HCT116 (cell line): ENCODE results near the gene DHX36. TPM values are rescaled to one million over a fixed set of nuclear protein-coding genes. Genes with fewer than 3 reads are reported as not detected.

Experiments
- ATAC-seq: fragments of 200-7000 bp; cut with Tn5 transposase; 2 replicates; pipeline ENCODE4 v1.9.1; 2020; ENCODE audit warnings: mild to moderate bottlenecking, moderate library complexity
- BruUV-seq: library from RNA; stranded (reverse); fragments of 400-500 nt; replicated peaks from 2 replicates; lab custom pipeline; 2021; lab: Mats Ljungman, UMichigan
- CTCF ChIA-PET: fragments of 300-600 bp; sonication (Branson Sonifier 250); formaldehyde crosslinking; loops from one replicate; lab custom pipeline; 2021; ENCODE audit warnings: antibody characterized with exemption; lab: Charles Lee
- POLR2A ChIA-PET: fragments of 300-600, 350-600 bp; sonication (Branson Sonifier 250); formaldehyde crosslinking; loops from one replicate; lab custom pipeline; 2021; ENCODE audit warnings: antibody characterized with exemption; lab: Charles Lee
- RAD21 ChIA-PET, 2 experiments: fragments of 300-600 bp; sonication (Branson Sonifier 250); formaldehyde crosslinking; loops; one replicate each; lab custom pipeline; 2023; ENCODE audit warnings: low total read pairs in 2 of 2; ENCODE audit not compliant: uncharacterized antibody in 2 of 2, unreplicated experiment in 2 of 2, low non-redundant PET in 1 of 2; lab: Charles Lee
- DNase-seq: peaks from one replicate; pipeline ENCODE4 v3.0.0-alpha.2; 2010; ENCODE audit warnings: low read depth, low spot score
- H2AFZ ChIP-seq: fragments of 200-600 bp; shearing (Covaris generic), sonication (generic); 2 replicates; pipeline ENCODE4 v1.6.1; 2017; ENCODE audit warnings: low read depth, mixed run types, mixed read lengths, antibody characterized with exemption, low read length; ENCODE audit not compliant: poor library complexity, severe bottlenecking
- H3K27ac ChIP-seq: 2 replicates; pipeline ENCODE4 v1.5.1; 2012; ENCODE audit warnings: low read depth, low read length
- H3K27me3 ChIP-seq: fragments of 200-600 bp; sonication (generic); 2 replicates; pipeline ENCODE4 v1.6.1; 2016; ENCODE audit warnings: mixed run types, low read length, mixed read lengths; ENCODE audit not compliant: insufficient read depth
- H3K36me3 ChIP-seq, 2 experiments: fragments of 200-500 bp in 1 of 2; fragments of 200-600 bp in 1 of 2; sonication (Bioruptor generic) in 1 of 2; sonication (generic) in 1 of 2; 2 replicates each; pipeline versions ENCODE4 v1.5.1 to v1.6.1; 2014 to 2016; ENCODE audit warnings: low read length in 2 of 2, inconsistent platforms in 1 of 2, mixed read lengths in 1 of 2, mixed run types in 1 of 2; ENCODE audit not compliant: insufficient read depth in 2 of 2, control insufficient read depth in 1 of 2
- H3K4me1 ChIP-seq, 2 experiments: fragments of 200-600 bp in 1 of 2; sonication (generic) in 1 of 2; 2 replicates each; pipeline versions ENCODE4 v1.5.1 to v1.6.1; 2012 to 2017; ENCODE audit warnings: low read length in 2 of 2, inconsistent platforms in 1 of 2, mild to moderate bottlenecking in 1 of 2, mixed read lengths in 1 of 2, mixed run types in 1 of 2, moderate library complexity in 1 of 2; ENCODE audit not compliant: insufficient read depth in 2 of 2, control insufficient read depth in 1 of 2
- H3K4me2 ChIP-seq: fragments of 200-600 bp; sonication (generic); 2 replicates; pipeline ENCODE4 v1.6.1; 2017; ENCODE audit warnings: mixed run types, low read length, mixed read lengths
- H3K4me3 ChIP-seq, 2 experiments: fragments of 200-600 bp in 1 of 2; sonication (generic) in 1 of 2; replicated peaks in 1 of 2; 2 replicates each; pipeline ENCODE4 v1.5.1; 2011 to 2016; ENCODE audit warnings: low read length in 2 of 2, control low read depth in 1 of 2, low read depth in 1 of 2, mild to moderate bottlenecking in 1 of 2, mixed read lengths in 1 of 2, mixed run types in 1 of 2
- H3K79me2 ChIP-seq: fragments of 200-600 bp; sonication (generic); 2 replicates; pipeline ENCODE4 v1.6.1; 2017; ENCODE audit warnings: mild to moderate bottlenecking, mixed run types, low read length, moderate library complexity, mixed read lengths; ENCODE audit not compliant: insufficient read depth
- H3K9ac ChIP-seq: fragments of 200-600 bp; sonication (generic); 2 replicates; pipeline ENCODE4 v1.6.1; 2016; ENCODE audit warnings: low read length, mixed read lengths
- H3K9me2 ChIP-seq: fragments of 200-600 bp; sonication (generic), shearing (Covaris generic); 2 replicates; pipeline ENCODE4 v1.6.1; 2017; ENCODE audit warnings: mixed run types, mild to moderate bottlenecking, moderate library complexity; ENCODE audit not compliant: insufficient read depth
- H3K9me3 ChIP-seq, 2 experiments: fragments of 200-500 bp in 1 of 2; fragments of 200-600 bp in 1 of 2; sonication (Bioruptor generic) in 1 of 2; sonication (generic) in 1 of 2; 2 replicates each; pipeline ENCODE4 v1.6.1; 2014 to 2017; ENCODE audit warnings: low read length in 2 of 2, mixed read lengths in 2 of 2, inconsistent platforms in 1 of 2, low read depth in 1 of 2, mild to moderate bottlenecking in 1 of 2, mixed run types in 1 of 2, moderate library complexity in 1 of 2; ENCODE audit not compliant: control insufficient read depth in 1 of 2, insufficient read depth in 1 of 2
- H4K20me1 ChIP-seq: fragments of 200-600 bp; sonication (generic), shearing (Covaris generic); 2 replicates; pipeline ENCODE4 v1.6.1; 2017; ENCODE audit warnings: mixed run types, mild to moderate bottlenecking, moderate library complexity; ENCODE audit not compliant: insufficient read depth
- CEBPB ChIP-seq: IDR thresholded peaks from 2 replicates; pipeline ENCODE4 v1.6.1; 2012; ENCODE audit warnings: low read depth
- EGR1 ChIP-seq: IDR thresholded peaks from 2 replicates; pipeline ENCODE4 v1.6.1; 2012; ENCODE audit warnings: low read depth
- FOSL1 ChIP-seq: IDR thresholded peaks from 2 replicates; pipeline ENCODE4 v1.6.1; 2012; ENCODE audit warnings: low read depth
- JUND ChIP-seq: IDR thresholded peaks from 2 replicates; pipeline ENCODE4 v1.6.1; 2012
- POLR2A ChIP-seq: IDR thresholded peaks from 2 replicates; pipeline ENCODE4 v1.7.0; 2011; ENCODE audit warnings: borderline replicate concordance; ENCODE audit not compliant: insufficient read depth, insufficient read length; ENCODE audit errors: extremely low read depth
- REST ChIP-seq: IDR thresholded peaks from 2 replicates; pipeline ENCODE4 v1.6.1; 2012; ENCODE audit warnings: low read depth
- SIN3A ChIP-seq: IDR thresholded peaks from 2 replicates; pipeline ENCODE4 v1.6.1; 2012; ENCODE audit warnings: low read depth
- SP1 ChIP-seq: IDR thresholded peaks from 2 replicates; pipeline ENCODE4 v1.6.1; 2012; ENCODE audit warnings: low read depth
- TCF7L2 ChIP-seq: IDR thresholded peaks from 2 replicates; pipeline ENCODE4 v1.7.0; 2011; ENCODE audit warnings: borderline replicate concordance, inconsistent platforms; ENCODE audit not compliant: insufficient read depth, insufficient read length; ENCODE audit errors: extremely low read depth
- YY1 ChIP-seq: IDR thresholded peaks from 2 replicates; pipeline ENCODE4 v1.6.1; 2011; ENCODE audit warnings: low read length, low read depth, moderate library complexity, mild to moderate bottlenecking; ENCODE audit not compliant: insufficient replicate concordance; ENCODE audit errors: extremely low read depth
- ZFX ChIP-seq: fragments of 450-650 bp; IDR thresholded peaks from 2 replicates; pipeline ENCODE4 v1.6.1; 2017
- intact Hi-C: fragments of 100-400 bp; cut with micrococcal nuclease; formaldehyde crosslinking; loops from 2 replicates; pipeline ENCODE4 v1.10.0; 2022
- total RNA-seq: library from RNA; stranded (reverse); gene quantifications from one replicate; pipeline ENCODE4 v1.2.1, GENCODE V29; 2021; ENCODE audit not compliant: unreplicated experiment
- TF ChIP-seq, protein P1 (sequence below), 3 experiments: fragments of 200-600 bp in 1 of 3; sonication (generic) in 1 of 3; IDR thresholded peaks in 2 of 3; conservative IDR thresholded peaks in 1 of 3; 2 replicates each; pipeline ENCODE4 v1.5.1; 2012 to 2017; ENCODE audit warnings: low read depth in 2 of 3, low read length in 2 of 3, antibody characterized with exemption in 1 of 3, borderline replicate concordance in 1 of 3, control low read depth in 1 of 3, mild to moderate bottlenecking in 1 of 3, mixed read lengths in 1 of 3, mixed run types in 1 of 3, moderate library complexity in 1 of 3; ENCODE audit not compliant: insufficient read depth in 1 of 3
- TF ChIP-seq, protein P2 (sequence below): IDR thresholded peaks from 2 replicates; pipeline ENCODE4 v1.6.1; 2012
- TF ChIP-seq, protein P3 (sequence below): IDR thresholded peaks from 2 replicates; pipeline ENCODE4 v1.6.1; 2011; ENCODE audit warnings: mild to moderate bottlenecking, low read length, moderate library complexity; ENCODE audit not compliant: insufficient replicate concordance; ENCODE audit errors: extremely low read depth

DHX36 gene
- total RNA-seq, 1 experiment from 2014 or later = 49.9 TPM

- no peak overlapping the region for H3K4me3 ChIP-seq
- TF ChIP-seq YY1 = no peak
- no peak for TF ChIP-seq SIN3A
- no peak for TF ChIP-seq TCF7L2
- TF ChIP-seq, protein P1, sequence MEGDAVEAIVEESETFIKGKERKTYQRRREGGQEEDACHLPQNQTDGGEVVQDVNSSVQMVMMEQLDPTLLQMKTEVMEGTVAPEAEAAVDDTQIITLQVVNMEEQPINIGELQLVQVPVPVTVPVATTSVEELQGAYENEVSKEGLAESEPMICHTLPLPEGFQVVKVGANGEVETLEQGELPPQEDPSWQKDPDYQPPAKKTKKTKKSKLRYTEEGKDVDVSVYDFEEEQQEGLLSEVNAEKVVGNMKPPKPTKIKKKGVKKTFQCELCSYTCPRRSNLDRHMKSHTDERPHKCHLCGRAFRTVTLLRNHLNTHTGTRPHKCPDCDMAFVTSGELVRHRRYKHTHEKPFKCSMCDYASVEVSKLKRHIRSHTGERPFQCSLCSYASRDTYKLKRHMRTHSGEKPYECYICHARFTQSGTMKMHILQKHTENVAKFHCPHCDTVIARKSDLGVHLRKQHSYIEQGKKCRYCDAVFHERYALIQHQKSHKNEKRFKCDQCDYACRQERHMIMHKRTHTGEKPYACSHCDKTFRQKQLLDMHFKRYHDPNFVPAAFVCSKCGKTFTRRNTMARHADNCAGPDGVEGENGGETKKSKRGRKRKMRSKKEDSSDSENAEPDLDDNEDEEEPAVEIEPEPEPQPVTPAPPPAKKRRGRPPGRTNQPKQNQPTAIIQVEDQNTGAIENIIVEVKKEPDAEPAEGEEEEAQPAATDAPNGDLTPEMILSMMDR (IDR thresholded peaks at IDR 0.05 in 2 of 3, conservative IDR thresholded peaks at IDR 0.05 in 1 of 3; ENCODE audit: borderline replicate concordance in 1 of 3, insufficient read depth in 1 of 3, low read depth in 2 of 3, low read length in 2 of 3) = no peak
- TF ChIP-seq SP1 = no peak
- no peak for TF ChIP-seq EGR1
- TF ChIP-seq REST = no peak
- no peak for TF ChIP-seq JUND
- no peak for TF ChIP-seq CEBPB
- TF ChIP-seq FOSL1 = no peak
- TF ChIP-seq, protein P2, sequence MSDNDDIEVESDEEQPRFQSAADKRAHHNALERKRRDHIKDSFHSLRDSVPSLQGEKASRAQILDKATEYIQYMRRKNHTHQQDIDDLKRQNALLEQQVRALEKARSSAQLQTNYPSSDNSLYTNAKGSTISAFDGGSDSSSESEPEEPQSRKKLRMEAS = no peak
- TF ChIP-seq, protein P3, sequence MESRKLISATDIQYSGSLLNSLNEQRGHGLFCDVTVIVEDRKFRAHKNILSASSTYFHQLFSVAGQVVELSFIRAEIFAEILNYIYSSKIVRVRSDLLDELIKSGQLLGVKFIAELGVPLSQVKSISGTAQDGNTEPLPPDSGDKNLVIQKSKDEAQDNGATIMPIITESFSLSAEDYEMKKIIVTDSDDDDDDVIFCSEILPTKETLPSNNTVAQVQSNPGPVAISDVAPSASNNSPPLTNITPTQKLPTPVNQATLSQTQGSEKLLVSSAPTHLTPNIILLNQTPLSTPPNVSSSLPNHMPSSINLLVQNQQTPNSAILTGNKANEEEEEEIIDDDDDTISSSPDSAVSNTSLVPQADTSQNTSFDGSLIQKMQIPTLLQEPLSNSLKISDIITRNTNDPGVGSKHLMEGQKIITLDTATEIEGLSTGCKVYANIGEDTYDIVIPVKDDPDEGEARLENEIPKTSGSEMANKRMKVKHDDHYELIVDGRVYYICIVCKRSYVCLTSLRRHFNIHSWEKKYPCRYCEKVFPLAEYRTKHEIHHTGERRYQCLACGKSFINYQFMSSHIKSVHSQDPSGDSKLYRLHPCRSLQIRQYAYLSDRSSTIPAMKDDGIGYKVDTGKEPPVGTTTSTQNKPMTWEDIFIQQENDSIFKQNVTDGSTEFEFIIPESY = no peak
- TF ChIP-seq POLR2A = no peak
- TF ChIP-seq ZFX = no peak
- DNase-seq = no peak
- H3K79me2 ChIP-seq = peaks cover 9% of the 10 kb centered on the region; the same call in 1 of the 2 replicates
- RAD21 ChIA-PET = no interaction called here
- no peaks in the 10 kb centered on the region for H3K4me1 ChIP-seq
- H3K9me2 ChIP-seq = no peaks in the 10 kb centered on the region
- CTCF ChIA-PET = no interaction called here
- no peak overlapping the region for H3K27ac ChIP-seq
- ATAC-seq = no peak
- H3K4me2 ChIP-seq = no peak overlapping the region
- no peaks in the 10 kb centered on the region for H4K20me1 ChIP-seq
- no peaks in the 10 kb centered on the region for H3K27me3 ChIP-seq
- no peaks in the 10 kb centered on the region for H3K9me3 ChIP-seq
- intact Hi-C loops = no loop called here
- POLR2A ChIA-PET = no interaction called here
- no TSS peak for BruUV-seq
- H3K9ac ChIP-seq = no peak overlapping the region
- H3K36me3 ChIP-seq = peaks cover 41 to 54% of the 10 kb centered on the region in 2 experiments
- no peak overlapping the region for H2AFZ ChIP-seq
These were observed 34.1 kb downstream of the DHX36 start for GRCh38 chr3:154290187-154290586.
